CD4-positive, alpha-beta T cell (primary cell): ENCODE measurements around the gene CTNNA3. TPM values are rescaled to one million over a fixed set of nuclear protein-coding genes. Genes with fewer than 3 reads are reported as not detected.

ENCODE experiments used
- ATAC-seq: fragments of 200-7000 bp; cut with Tn5 transposase; one replicate; pipeline ENCODE4 v1.10.0; 2022; ENCODE audit warnings: mild to moderate bottlenecking; ENCODE audit not compliant: poor library complexity
- CTCF ChIA-PET: fragments of 350-600 bp; sonication (Branson Sonifier 250); formaldehyde crosslinking; loops from one replicate; lab custom pipeline; 2021; ENCODE audit warnings: antibody characterized with exemption, inconsistent platforms; lab: Charles Lee
- POLR2A ChIA-PET: fragments of 350-600 bp; sonication (Branson Sonifier 250); formaldehyde crosslinking; loops from one replicate; lab custom pipeline; 2021; ENCODE audit warnings: antibody characterized with exemption, inconsistent platforms; lab: Charles Lee
- DNase-seq, 14 experiments: peaks; one replicate each; pipeline ENCODE4 v3.0.0-alpha.2; 2013 to 2020; ENCODE audit warnings: mixed read lengths in 2 of 14
- H3K27ac ChIP-seq, 2 donors: one replicate each; pipeline versions ENCODE4 v1.5.1 to v1.7.0; 2013; ENCODE audit warnings: low read length in 2 of 2, low read depth in 1 of 2, mild to moderate bottlenecking in 1 of 2
- H3K27me3 ChIP-seq, 2 experiments: 1 replicate in 1 of 2; 2 replicates in 1 of 2; pipeline versions ENCODE4 v1.6.1 to v1.7.0; 2013; ENCODE audit warnings: low read length in 2 of 2, control low read depth in 1 of 2, mild to moderate bottlenecking in 1 of 2, moderate library complexity in 1 of 2; ENCODE audit not compliant: insufficient read depth in 2 of 2, control insufficient read depth in 1 of 2
- H3K36me3 ChIP-seq: one replicate; pipeline ENCODE4 v1.6.1; 2013; ENCODE audit warnings: low read length, control low read depth; ENCODE audit not compliant: insufficient read depth
- H3K4me1 ChIP-seq: one replicate; pipeline ENCODE4 v1.6.1; 2013; ENCODE audit warnings: low read length, control low read depth; ENCODE audit not compliant: insufficient read depth
- H3K4me3 ChIP-seq: one replicate; pipeline ENCODE4 v1.5.1; 2013; ENCODE audit warnings: mild to moderate bottlenecking, low read length, moderate library complexity
- H3K9me3 ChIP-seq, 2 experiments: 1 replicate in 1 of 2; 2 replicates in 1 of 2; pipeline versions ENCODE4 v1.6.1 to v1.7.0; 2013; ENCODE audit warnings: low read length in 2 of 2, mild to moderate bottlenecking in 2 of 2, control low read depth in 1 of 2, moderate library complexity in 1 of 2; ENCODE audit not compliant: control insufficient read depth in 1 of 2, insufficient read depth in 1 of 2
- H3K27ac Mint-ChIP-seq: one replicate; pipeline ENCODE4 v1.8.0; 2020; ENCODE audit warnings: mixed read lengths
- H3K27me3 Mint-ChIP-seq: one replicate; pipeline ENCODE4 v1.8.0; 2021; ENCODE audit warnings: mixed read lengths
- H3K36me3 Mint-ChIP-seq: one replicate; pipeline ENCODE4 v1.8.0; 2021; ENCODE audit warnings: low read depth, mixed read lengths
- H3K4me1 Mint-ChIP-seq: one replicate; pipeline ENCODE4 v1.8.0; 2021; ENCODE audit warnings: low read depth, mixed read lengths
- H3K4me3 Mint-ChIP-seq: one replicate; pipeline ENCODE4 v1.8.0; 2020; ENCODE audit warnings: mild to moderate bottlenecking, mixed read lengths
- H3K9me3 Mint-ChIP-seq: one replicate; pipeline ENCODE4 v1.8.0; 2020; ENCODE audit warnings: mixed read lengths
- CTCF ChIP-seq: fragments of 200-600 bp; IDR thresholded peaks from one replicate; pipeline ENCODE4 v1.8.0; 2022; ENCODE audit warnings: antibody characterized with exemption, mild to moderate bottlenecking
- intact Hi-C, 2 experiments: fragments of 100-400 bp; cut with DNase I in 1 of 2; cut with micrococcal nuclease in 1 of 2; formaldehyde crosslinking; loops; one replicate each; pipeline versions ENCODE4 v1.15.1 to v1.9.0; 2023 to 2025; cut with DNase I, micrococcal nuclease
- total RNA-seq, 174 experiments: library from RNA in 2 of 174; stranded (reverse) in 2 of 174; gene quantifications; one replicate each; pipeline ENCODE4 v1.2.3 and lab custom pipeline; 2021 to 2026

Gene CTNNA3
- total RNA-seq, 2 experiments from 2014 or later: 0.80 TPM; not detected in 1

- ChIA-PET CTCF (interaction anchor here (0.8 kb wide), 1 partner anchor 13 kb away, joined by 3 read pairs; no protein-coding TSS in a partner anchor), POLR2A (no interaction called here)
- intact Hi-C loops: no loop called here
- TF ChIP-seq CTCF: no peak
- H3K9me3 ChIP-seq: no peaks in the 10 kb centered on the region
- H3K36me3 ChIP-seq: no peaks in the 10 kb centered on the region
- H3K36me3 Mint-ChIP-seq: no peaks in the 10 kb centered on the region
- no peak overlapping the region for H3K4me3 ChIP-seq
- H3K9me3 Mint-ChIP-seq: peaks cover 3% of the 10 kb centered on the region
- no peak overlapping the region for H3K4me3 Mint-ChIP-seq
- H3K27ac ChIP-seq: no peak overlapping the region
- ATAC-seq (no peak), DNase-seq (no peak)
- no peaks in the 10 kb centered on the region for H3K27me3 Mint-ChIP-seq
- no peak overlapping the region for H3K27ac Mint-ChIP-seq
- H3K4me1 Mint-ChIP-seq: no peaks in the 10 kb centered on the region
- no peaks in the 10 kb centered on the region for H3K4me1 ChIP-seq
- H3K27me3 ChIP-seq: no peaks in the 10 kb centered on the region
Measured at GRCh38 chr10:66762218-66762729, 933.7 kb downstream of the CTNNA3 start.

GRCh38 chr10:66760941-66761340 is 935.1 kb downstream of the CTNNA3 start:
- DNase-seq: no peak
- intact Hi-C loops: no loop called here
- H3K4me3 Mint-ChIP-seq: no peak overlapping the region
- H3K36me3 ChIP-seq: no peaks in the 10 kb centered on the region
- peaks cover 3% of the 10 kb centered on the region for H3K9me3 Mint-ChIP-seq
- no peaks in the 10 kb centered on the region for H3K4me1 Mint-ChIP-seq
- ChIA-PET CTCF (no interaction called here), POLR2A (no interaction called here)
- no peaks in the 10 kb centered on the region for H3K4me1 ChIP-seq
- no peak overlapping the region for H3K4me3 ChIP-seq
- no peak overlapping the region for H3K27ac ChIP-seq
- ATAC-seq: no peak
- no peak for TF ChIP-seq CTCF
- no peaks in the 10 kb centered on the region for H3K9me3 ChIP-seq
- H3K27me3 ChIP-seq: no peaks in the 10 kb centered on the region
- no peaks in the 10 kb centered on the region for H3K27me3 Mint-ChIP-seq
- H3K27ac Mint-ChIP-seq: no peak overlapping the region
- no peaks in the 10 kb centered on the region for H3K36me3 Mint-ChIP-seq

- H3K36me3 Mint-ChIP-seq: no peaks in the 10 kb centered on the region
- ATAC-seq: no peak
Measured at GRCh38 chr10:66755474-66755873, 940.5 kb downstream of the CTNNA3 start.

More at GRCh38 chr10:66755474-66755873, 940.5 kb downstream of the CTNNA3 start:
- DNase-seq: no peak
- Mint-ChIP-seq H3K4me1 (no peaks in the 10 kb centered on the region), H3K9me3 (no peaks in the 10 kb centered on the region), H3K27ac (no peak overlapping the region), H3K4me3 (no peak overlapping the region), H3K27me3 (no peaks in the 10 kb centered on the region)
- Histone ChIP-seq H3K36me3 (no peaks in the 10 kb centered on the region), H3K9me3 (no peaks in the 10 kb centered on the region), H3K27me3 (no peaks in the 10 kb centered on the region), H3K27ac (no peak overlapping the region), H3K4me1 (no peaks in the 10 kb centered on the region), H3K4me3 (no peak overlapping the region)
- ChIA-PET POLR2A (no interaction called here), CTCF (no interaction called here)
- no peak for TF ChIP-seq CTCF
- intact Hi-C loops: no loop called here
